Measurements from ENCODE around the gene AHRR.

Gene AHRR

GRCh38 chr5:446066-446882 is 124.8 kb downstream of the AHRR start:
- DNase-seq = no peak

GRCh38 chr5:446883-447263 is 125.4 kb downstream of the AHRR start:
- DNase-seq = peak; percentile 29

- DNase-seq = no peak
These were observed 126.0 kb downstream of the AHRR start for GRCh38 chr5:447501-447900.

GRCh38 chr5:448061-448765 is 126.7 kb downstream of the AHRR start:
- no peak for DNase-seq

GRCh38 chr5:448766-449090 is 127.2 kb downstream of the AHRR start:
- DNase-seq = no peak

GRCh38 chr5:449151-449550 is 127.6 kb downstream of the AHRR start:
- DNase-seq = no peak

- DNase-seq = no peak
These were observed 130.3 kb downstream of the AHRR start for GRCh38 chr5:451587-452458.

GRCh38 chr5:452978-453710 is 131.6 kb downstream of the AHRR start:
- DNase-seq = no peak

- no peak for DNase-seq
These were observed 132.4 kb downstream of the AHRR start for GRCh38 chr5:453725-454481.

- no peak for DNase-seq
These were observed 133.4 kb downstream of the AHRR start for GRCh38 chr5:454936-455335.

- DNase-seq = no peak
These were observed 134.3 kb downstream of the AHRR start for GRCh38 chr5:455806-456205.

GRCh38 chr5:456351-457194 is 135.1 kb downstream of the AHRR start:
- no peak for DNase-seq

- DNase-seq = no peak
These were observed 135.9 kb downstream of the AHRR start for GRCh38 chr5:457195-457961.

GRCh38 chr5:458547-459353 is 137.2 kb downstream of the AHRR start:
- DNase-seq = no peak

- no peak for DNase-seq
These were observed 138.2 kb downstream of the AHRR start for GRCh38 chr5:459562-460272.

- no peak for DNase-seq
These were observed 138.7 kb downstream of the AHRR start for GRCh38 chr5:460273-460625.

- DNase-seq = no peak
These were observed 140.6 kb downstream of the AHRR start for GRCh38 chr5:462051-462481.

GRCh38 chr5:463301-463700 is 141.8 kb downstream of the AHRR start:
- no peak for DNase-seq

GRCh38 chr5:463952-464351 is 142.4 kb downstream of the AHRR start:
- DNase-seq = peak; percentile 88
